Natural killer cell (primary cell): ENCODE results near the gene PARD3B. TPM values are rescaled to one million over a fixed set of nuclear protein-coding genes. Genes with fewer than 3 reads are reported as not detected.

Experiments used
- ATAC-seq, 3 donors: fragments of 150-1000 bp in 2 of 3; fragments of 200-7000 bp in 1 of 3; cut with Tn5 transposase; 1 replicate in 1 of 3; 2 replicates in 2 of 3; pipeline ENCODE4 v1.10.0; 2021; ENCODE audit warnings: mild to moderate bottlenecking in 2 of 3, moderate library complexity in 2 of 3
- DNase-seq, 2 donors: peaks; one replicate each; pipeline versions ENCODE4 v3.0.0 to v3.0.0-alpha.2; 2013 to 2021; ENCODE audit warnings: mixed read lengths in 1 of 2
- H3K27ac ChIP-seq: one replicate; pipeline ENCODE4 v1.5.1; 2013; ENCODE audit warnings: mild to moderate bottlenecking, low read length
- H3K27me3 ChIP-seq: one replicate; pipeline ENCODE4 v1.6.1; 2013; ENCODE audit warnings: low read length; ENCODE audit not compliant: control insufficient read depth, insufficient read depth
- H3K36me3 ChIP-seq: one replicate; pipeline ENCODE4 v1.6.1; 2013; ENCODE audit warnings: low read length; ENCODE audit not compliant: control insufficient read depth, insufficient read depth
- H3K4me1 ChIP-seq: one replicate; pipeline ENCODE4 v1.6.1; 2013; ENCODE audit warnings: low read length; ENCODE audit not compliant: control insufficient read depth, insufficient read depth
- H3K4me3 ChIP-seq: one replicate; pipeline ENCODE4 v1.5.1; 2013; ENCODE audit warnings: low read length
- H3K9me3 ChIP-seq: one replicate; pipeline ENCODE4 v1.6.1; 2013; ENCODE audit warnings: low read length; ENCODE audit not compliant: control insufficient read depth, insufficient read depth
- H3K27ac Mint-ChIP-seq, 2 donors: one replicate each; pipeline ENCODE4 v1.8.0; 2022; ENCODE audit warnings: mild to moderate bottlenecking in 2 of 2, mixed read lengths in 2 of 2, moderate library complexity in 1 of 2
- H3K27me3 Mint-ChIP-seq, 2 donors: one replicate each; pipeline ENCODE4 v1.8.0; 2022; ENCODE audit warnings: low read depth in 2 of 2, mixed read lengths in 2 of 2
- H3K36me3 Mint-ChIP-seq: one replicate; pipeline ENCODE4 v1.8.0; 2022; ENCODE audit warnings: mixed read lengths
- H3K4me1 Mint-ChIP-seq, 2 donors: one replicate each; pipeline ENCODE4 v1.8.0; 2022; ENCODE audit warnings: mixed read lengths in 2 of 2
- H3K4me3 Mint-ChIP-seq: one replicate; pipeline ENCODE4 v1.8.0; 2022; ENCODE audit warnings: mild to moderate bottlenecking, moderate library complexity, mixed read lengths
- H3K9me3 Mint-ChIP-seq, 2 donors: one replicate each; pipeline ENCODE4 v1.8.0; 2022; ENCODE audit warnings: mixed read lengths in 2 of 2
- WGBS: methylation state at CpG from one replicate; pipeline ENCODE4 v1.1.7; 2013; ENCODE audit warnings: missing lambda C conversion rate; ENCODE audit not compliant: insufficient coverage; 5-methylcytosine and 5-hydroxymethylcytosine counted together
- intact Hi-C: fragments of 100-400 bp; cut with micrococcal nuclease; formaldehyde crosslinking; loops from one replicate; pipeline ENCODE4 v1.14.2; 2022
- total RNA-seq, 4 donors: library from RNA; stranded (reverse); fragments of 120-200 nt in 1 of 4; gene quantifications; one replicate each; pipeline versions ENCODE4 v1.2.3 to v1.2.4, GENCODE V29; 2013 to 2022
- TF ChIP-seq, protein P1 (sequence below): fragments of 200-600 bp; IDR thresholded peaks from one replicate; pipeline ENCODE4 v1.8.0; 2022; ENCODE audit warnings: antibody characterized with exemption

The PARD3B gene
- total RNA-seq, 3 donors from 2014 or later (not counting 1 experiment from before 2014, with no cell fraction given): 0.13 to 0.45 TPM; not detected in 1

DNA sequence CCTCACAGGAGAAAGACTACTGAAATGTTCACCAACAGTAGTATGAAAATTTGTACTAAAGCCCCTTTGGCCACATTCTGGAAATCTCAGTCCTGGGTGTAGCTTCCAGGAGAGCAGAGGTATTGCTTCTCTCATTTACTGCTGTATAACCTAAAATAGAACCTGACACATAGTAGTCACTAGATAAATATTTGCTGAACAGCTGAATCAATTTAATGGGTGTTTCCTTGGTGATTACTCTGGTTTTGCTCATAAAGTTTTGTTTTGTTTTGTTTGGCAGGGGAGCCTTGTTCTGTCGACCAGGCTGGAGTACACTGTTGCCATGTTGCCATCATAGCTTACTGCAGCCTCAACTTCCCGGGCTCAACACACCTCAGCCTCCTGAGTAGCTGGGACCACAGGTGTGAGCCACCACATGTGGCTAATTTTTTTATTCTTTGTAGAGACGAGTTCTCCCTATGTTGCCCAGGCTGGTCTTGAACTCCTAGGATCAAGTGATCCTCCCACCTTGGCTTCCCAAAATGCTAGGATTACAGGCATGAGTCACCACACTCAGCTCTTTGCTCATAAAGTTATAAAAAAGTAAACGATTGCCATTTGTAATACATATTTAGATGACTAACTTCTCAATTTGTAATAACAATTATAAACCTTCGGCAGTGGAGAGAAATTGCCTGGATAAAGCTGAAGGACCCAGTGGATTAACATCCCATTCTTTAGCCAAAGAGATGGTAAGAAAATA lies 11.5 kb upstream of the PARD3B start:
- DNase-seq (no peak), ATAC-seq (no peak)
- H3K27me3 Mint-ChIP-seq: no peaks in the 10 kb centered on the region
- H3K9me3 Mint-ChIP-seq: no peaks in the 10 kb centered on the region
- no peaks in the 10 kb centered on the region for H3K4me1 Mint-ChIP-seq
- no peaks in the 10 kb centered on the region for H3K9me3 ChIP-seq
- 98% methylated on average over 3 of the region's 5 CpGs for WGBS
- intact Hi-C loops: no loop called here
- H3K27ac ChIP-seq: no peak overlapping the region
- no peaks in the 10 kb centered on the region for H3K4me1 ChIP-seq
- H3K36me3 ChIP-seq: no peaks in the 10 kb centered on the region
- no peaks in the 10 kb centered on the region for H3K36me3 Mint-ChIP-seq
- H3K27ac Mint-ChIP-seq: no peak overlapping the region
- H3K4me3 Mint-ChIP-seq: no peak overlapping the region
- TF ChIP-seq, protein P1, sequence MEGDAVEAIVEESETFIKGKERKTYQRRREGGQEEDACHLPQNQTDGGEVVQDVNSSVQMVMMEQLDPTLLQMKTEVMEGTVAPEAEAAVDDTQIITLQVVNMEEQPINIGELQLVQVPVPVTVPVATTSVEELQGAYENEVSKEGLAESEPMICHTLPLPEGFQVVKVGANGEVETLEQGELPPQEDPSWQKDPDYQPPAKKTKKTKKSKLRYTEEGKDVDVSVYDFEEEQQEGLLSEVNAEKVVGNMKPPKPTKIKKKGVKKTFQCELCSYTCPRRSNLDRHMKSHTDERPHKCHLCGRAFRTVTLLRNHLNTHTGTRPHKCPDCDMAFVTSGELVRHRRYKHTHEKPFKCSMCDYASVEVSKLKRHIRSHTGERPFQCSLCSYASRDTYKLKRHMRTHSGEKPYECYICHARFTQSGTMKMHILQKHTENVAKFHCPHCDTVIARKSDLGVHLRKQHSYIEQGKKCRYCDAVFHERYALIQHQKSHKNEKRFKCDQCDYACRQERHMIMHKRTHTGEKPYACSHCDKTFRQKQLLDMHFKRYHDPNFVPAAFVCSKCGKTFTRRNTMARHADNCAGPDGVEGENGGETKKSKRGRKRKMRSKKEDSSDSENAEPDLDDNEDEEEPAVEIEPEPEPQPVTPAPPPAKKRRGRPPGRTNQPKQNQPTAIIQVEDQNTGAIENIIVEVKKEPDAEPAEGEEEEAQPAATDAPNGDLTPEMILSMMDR: no peak
- no peak overlapping the region for H3K4me3 ChIP-seq
- no peaks in the 10 kb centered on the region for H3K27me3 ChIP-seq

DNA sequence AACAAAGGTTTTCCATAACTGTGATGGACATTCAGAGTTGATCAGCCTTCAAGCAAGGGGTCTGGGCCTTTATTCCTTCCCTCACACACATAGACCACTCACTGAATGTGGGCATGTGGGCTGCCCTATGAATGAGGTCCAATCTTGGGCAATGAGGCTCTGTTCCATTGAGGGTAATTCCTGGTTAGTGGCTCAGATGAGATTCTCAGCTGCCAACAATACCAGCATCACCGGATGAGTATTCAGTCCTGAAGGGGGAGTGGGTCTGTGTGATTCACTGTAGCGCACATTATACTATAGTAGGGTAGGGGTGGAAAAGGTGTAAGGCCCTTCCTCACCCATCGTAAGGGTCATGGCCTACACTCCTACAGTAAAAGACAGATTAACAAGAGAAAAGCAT lies 9.9 kb upstream of the PARD3B start:
- no peaks in the 10 kb centered on the region for H3K4me1 ChIP-seq
- H3K27me3 ChIP-seq: peaks cover 2% of the 10 kb centered on the region
- ATAC-seq: no peak
- H3K36me3 Mint-ChIP-seq: no peaks in the 10 kb centered on the region
- H3K27ac ChIP-seq: no peak overlapping the region
- no peak overlapping the region for H3K4me3 Mint-ChIP-seq
- H3K4me1 Mint-ChIP-seq: no peaks in the 10 kb centered on the region
- H3K27ac Mint-ChIP-seq: no peak overlapping the region
- DNase-seq: no peak
- no peak overlapping the region for H3K4me3 ChIP-seq
- intact Hi-C loops: no loop called here
- WGBS: 100% methylated on average over 1 of the region's 3 CpGs
- no peaks in the 10 kb centered on the region for H3K9me3 Mint-ChIP-seq
- H3K9me3 ChIP-seq: no peaks in the 10 kb centered on the region
- H3K36me3 ChIP-seq: no peaks in the 10 kb centered on the region
- TF ChIP-seq, protein P1: no peak
- no peaks in the 10 kb centered on the region for H3K27me3 Mint-ChIP-seq

DNA sequence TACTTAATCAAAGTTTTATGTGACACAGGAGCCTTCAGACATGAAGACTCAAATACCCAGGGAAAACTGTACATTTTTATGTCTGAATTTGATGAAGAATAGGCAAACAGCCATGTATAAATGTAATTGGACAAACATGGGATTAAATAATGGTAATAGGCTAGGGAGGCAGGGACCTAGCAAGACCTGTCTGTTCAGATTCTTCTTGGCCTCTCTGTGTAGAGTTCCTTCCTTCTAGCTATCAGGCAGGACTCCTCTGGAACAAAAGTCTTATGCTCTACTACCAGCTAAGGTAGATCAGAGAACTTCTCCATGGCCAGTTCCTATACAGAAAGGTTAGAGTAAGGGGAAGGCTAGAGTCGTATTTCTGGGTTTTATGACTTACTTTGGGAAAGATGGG lies 9.5 kb upstream of the PARD3B start:
- no peaks in the 10 kb centered on the region for H3K27me3 Mint-ChIP-seq
- intact Hi-C loops: no loop called here
- no peaks in the 10 kb centered on the region for H3K36me3 ChIP-seq
- DNase-seq: no peak
- H3K4me3 ChIP-seq: no peak overlapping the region
- H3K9me3 ChIP-seq: no peaks in the 10 kb centered on the region
- WGBS: 65% methylated on average over 1 of the region's 1 CpG
- H3K4me1 Mint-ChIP-seq: no peaks in the 10 kb centered on the region
- no peak overlapping the region for H3K27ac Mint-ChIP-seq
- H3K27ac ChIP-seq: no peak overlapping the region
- no peaks in the 10 kb centered on the region for H3K4me1 ChIP-seq
- no peaks in the 10 kb centered on the region for H3K9me3 Mint-ChIP-seq
- ATAC-seq: no peak
- H3K4me3 Mint-ChIP-seq: no peak overlapping the region
- H3K36me3 Mint-ChIP-seq: no peaks in the 10 kb centered on the region
- TF ChIP-seq, protein P1: no peak
- H3K27me3 ChIP-seq: peaks cover 2% of the 10 kb centered on the region
